GM12874 (cell line): ENCODE results near the gene UBE4B.

Experiments
- TF ChIP-seq, protein P1 (sequence below): IDR thresholded peaks from 2 replicates; pipeline ENCODE4 v1.5.1; 2011; ENCODE audit warnings: low read depth, mild to moderate bottlenecking, control low read depth, low read length, moderate library complexity; ENCODE audit not compliant: insufficient read depth

The UBE4B gene

DNA sequence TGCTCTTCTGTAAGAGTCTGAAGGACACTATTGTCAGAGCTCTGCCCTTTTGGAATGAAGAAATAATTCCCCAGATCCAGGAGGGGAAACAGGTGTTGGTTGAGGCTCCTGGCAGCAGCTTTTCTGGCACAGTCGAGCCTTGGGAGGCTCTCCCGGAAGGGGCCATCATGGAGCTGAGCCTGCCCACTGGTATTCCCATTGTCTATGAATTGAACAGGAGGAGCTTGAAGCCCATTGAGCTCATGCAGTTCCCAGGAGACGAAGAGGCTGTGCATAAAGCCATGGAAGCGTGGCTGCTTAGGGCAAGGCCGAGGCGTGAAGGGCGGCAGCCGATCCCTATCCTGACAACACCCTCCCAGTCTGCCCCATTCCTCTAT, 26.6 kb downstream of the UBE4B start:
- TF ChIP-seq, protein P1, sequence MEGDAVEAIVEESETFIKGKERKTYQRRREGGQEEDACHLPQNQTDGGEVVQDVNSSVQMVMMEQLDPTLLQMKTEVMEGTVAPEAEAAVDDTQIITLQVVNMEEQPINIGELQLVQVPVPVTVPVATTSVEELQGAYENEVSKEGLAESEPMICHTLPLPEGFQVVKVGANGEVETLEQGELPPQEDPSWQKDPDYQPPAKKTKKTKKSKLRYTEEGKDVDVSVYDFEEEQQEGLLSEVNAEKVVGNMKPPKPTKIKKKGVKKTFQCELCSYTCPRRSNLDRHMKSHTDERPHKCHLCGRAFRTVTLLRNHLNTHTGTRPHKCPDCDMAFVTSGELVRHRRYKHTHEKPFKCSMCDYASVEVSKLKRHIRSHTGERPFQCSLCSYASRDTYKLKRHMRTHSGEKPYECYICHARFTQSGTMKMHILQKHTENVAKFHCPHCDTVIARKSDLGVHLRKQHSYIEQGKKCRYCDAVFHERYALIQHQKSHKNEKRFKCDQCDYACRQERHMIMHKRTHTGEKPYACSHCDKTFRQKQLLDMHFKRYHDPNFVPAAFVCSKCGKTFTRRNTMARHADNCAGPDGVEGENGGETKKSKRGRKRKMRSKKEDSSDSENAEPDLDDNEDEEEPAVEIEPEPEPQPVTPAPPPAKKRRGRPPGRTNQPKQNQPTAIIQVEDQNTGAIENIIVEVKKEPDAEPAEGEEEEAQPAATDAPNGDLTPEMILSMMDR: no peak

DNA sequence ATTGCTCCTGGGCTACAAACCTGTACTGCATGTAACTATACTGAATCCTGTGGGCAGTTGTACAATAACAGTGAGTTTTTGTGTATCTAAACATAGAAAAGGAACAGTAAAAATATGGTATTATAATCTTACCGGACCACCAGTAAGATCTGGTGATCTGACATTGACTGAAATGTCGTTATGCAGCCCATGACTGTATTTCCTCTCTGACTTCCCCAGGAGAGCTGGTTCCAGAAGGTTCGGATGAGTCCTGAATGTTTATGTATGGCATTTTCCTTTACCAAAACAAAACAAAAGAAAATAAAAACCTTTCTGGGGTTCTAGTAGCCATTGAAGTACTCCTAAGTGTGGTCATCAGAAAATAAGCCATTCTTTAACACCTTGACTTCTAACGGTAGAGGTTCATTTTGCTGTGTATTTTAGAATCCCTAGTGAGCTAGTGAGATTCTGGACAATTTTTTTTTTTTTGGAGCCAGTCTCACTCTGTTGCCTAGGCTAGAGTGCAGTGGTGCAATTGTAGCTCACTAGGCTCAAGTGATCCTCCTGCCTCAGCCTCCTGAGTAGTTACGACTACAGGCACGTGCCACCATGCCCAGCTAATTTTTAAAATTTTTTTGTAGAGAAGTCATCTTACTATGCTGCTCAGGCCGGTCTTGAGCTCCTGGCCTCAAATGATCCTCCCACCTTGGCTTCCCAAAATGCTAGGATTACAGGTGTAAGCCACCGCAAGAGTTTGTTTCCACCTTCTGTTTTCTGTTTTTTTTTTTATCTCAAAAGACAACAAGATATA, 27.7 kb downstream of the UBE4B start:
- TF ChIP-seq, protein P1: no peak

DNA sequence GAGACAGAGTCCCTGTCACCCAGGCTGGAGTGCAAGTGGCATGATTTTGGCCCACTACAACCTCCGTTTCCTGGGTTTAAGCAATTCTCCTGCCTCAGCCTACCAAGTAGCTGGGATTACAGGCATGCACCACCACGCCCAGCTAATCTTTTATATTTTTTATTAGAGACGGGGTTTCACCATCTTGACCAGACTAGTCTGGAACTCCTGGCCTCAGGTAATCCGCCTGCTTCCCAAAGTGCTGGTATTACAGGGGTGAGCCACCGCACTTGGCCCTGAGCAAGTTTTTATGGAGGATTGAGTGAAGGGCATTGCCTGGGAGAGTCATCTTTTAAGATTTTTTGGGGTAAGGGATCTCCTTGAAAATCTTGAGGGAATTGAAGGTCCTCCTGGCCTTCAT, 28.5 kb downstream of the UBE4B start:
- TF ChIP-seq, protein P1: no peak

DNA sequence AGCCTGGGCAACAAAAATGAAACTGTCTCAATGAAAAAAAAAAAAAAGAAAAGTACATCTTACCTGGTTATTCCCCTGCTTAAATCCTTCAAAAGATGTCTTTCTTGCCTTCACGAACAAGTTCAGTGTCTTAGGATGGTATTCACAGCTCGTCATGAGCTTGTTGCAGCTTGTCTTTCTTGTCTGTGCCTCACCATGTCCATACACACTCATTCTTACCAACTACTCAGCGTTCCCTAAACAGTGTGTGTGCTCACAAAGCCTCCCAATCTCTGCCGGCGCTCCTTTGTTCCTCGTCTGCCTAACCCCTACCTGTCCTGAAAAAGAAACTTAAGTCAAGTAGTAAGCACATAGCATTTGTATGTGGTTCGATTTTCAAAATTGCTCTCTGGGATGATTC, 31.1 kb downstream of the UBE4B start:
- TF ChIP-seq, protein P1: no peak

DNA sequence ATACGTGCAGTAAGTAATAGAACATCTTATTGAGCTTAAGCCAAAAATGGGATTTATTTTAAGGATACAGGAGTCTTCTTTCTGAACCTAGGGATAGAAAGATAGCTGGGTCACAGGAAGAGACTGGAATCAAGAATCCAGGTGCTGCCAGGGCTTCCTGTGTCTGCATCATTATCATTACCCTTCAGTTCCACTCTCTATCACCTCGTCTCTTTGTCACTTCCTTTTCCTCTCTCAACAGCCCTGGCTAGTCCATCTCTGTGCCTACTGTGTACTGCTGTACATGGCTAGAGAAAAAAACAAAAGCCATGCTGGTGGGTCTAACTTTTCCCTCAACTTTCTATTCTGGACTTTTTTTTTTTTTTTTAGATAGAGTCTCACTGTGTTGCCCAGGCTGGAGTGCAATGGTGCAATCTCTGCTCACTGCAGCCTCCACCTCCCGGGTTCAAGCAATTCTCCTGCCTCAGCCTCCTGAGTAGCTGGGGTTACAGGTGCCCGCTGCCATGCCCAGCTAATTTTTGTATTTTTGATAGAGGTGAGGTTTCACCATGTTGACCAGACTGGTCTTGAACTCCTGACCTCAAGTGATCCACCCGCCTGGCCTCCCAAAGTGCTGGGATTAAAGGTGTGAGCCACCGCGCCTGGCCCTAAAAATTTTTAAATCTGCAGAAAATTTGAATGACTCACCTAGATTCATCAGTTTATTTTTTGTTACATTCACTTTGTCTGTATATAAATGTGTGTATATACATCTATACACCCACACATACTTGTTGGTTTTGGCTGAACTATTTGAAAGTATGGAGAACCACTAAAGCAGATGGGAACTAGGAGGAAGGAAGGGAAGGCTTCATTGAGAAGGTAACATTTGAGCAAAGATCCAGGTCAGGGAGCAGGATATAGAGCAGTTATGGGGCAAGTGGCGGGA, 31.9 kb downstream of the UBE4B start:
- TF ChIP-seq, protein P1: no peak

DNA sequence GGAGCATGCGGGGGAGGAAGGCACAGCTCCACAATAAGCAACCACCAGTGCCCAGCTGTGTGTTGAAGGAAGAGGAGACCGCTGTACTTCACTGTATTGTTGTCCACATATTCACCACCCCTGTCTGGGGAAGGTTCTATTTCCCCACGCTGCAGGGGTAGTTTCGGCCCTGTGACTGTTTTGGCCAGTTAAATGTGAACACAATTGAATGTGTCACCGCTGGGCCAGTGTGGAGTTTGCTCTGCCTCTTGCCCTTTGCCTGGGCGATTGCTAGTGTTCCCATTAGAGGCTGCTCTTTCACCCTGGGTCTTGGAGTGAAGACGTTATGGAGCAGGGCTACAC, 32.6 kb downstream of the UBE4B start:
- TF ChIP-seq, protein P1: no peak

DNA sequence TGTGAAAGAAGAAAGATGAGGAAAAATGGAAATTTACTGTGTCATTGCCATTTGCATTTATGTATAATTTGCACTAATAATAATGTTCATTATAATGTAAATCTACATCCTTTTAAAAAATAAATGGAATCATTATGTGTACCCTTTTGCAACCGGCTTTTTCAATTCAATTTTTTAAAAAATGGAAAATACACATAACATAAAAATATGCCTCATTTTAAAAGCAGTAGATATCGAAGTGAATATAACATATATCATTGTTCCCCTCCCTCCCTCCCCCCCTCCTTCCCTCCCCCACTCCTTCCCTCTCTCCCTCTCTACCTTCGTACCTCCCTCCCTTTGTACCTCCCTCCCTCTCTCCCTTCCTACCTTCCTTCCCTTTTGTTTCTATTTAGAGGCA, 33.0 kb downstream of the UBE4B start:
- TF ChIP-seq, protein P1: no peak
